HG03097 (cell line): ENCODE results near the gene CCDC142.

ENCODE experiments used
- ATAC-seq: cut with Tn5 transposase; IDR thresholded peaks from one replicate; pipeline ENCODE4 v1.9.1; 2021; ENCODE audit not compliant: unreplicated experiment, low FRiP score

Gene CCDC142

GRCh38 chr2:74425523-74425922, 57.3 kb downstream of the CCDC142 start:
- no peak for ATAC-seq

GRCh38 chr2:74424995-74425406, 57.8 kb downstream of the CCDC142 start:
- no peak for ATAC-seq

GRCh38 chr2:74424139-74424992, 58.4 kb downstream of the CCDC142 start:
- ATAC-seq, result no peak
